Measurements from ENCODE around the gene AGXT. TPM values are rescaled to one million over a fixed set of nuclear protein-coding genes. Genes with fewer than 3 reads are reported as not detected.

The AGXT gene
- total RNA-seq, 2 experiments from 2014 or later: not detected

DNA sequence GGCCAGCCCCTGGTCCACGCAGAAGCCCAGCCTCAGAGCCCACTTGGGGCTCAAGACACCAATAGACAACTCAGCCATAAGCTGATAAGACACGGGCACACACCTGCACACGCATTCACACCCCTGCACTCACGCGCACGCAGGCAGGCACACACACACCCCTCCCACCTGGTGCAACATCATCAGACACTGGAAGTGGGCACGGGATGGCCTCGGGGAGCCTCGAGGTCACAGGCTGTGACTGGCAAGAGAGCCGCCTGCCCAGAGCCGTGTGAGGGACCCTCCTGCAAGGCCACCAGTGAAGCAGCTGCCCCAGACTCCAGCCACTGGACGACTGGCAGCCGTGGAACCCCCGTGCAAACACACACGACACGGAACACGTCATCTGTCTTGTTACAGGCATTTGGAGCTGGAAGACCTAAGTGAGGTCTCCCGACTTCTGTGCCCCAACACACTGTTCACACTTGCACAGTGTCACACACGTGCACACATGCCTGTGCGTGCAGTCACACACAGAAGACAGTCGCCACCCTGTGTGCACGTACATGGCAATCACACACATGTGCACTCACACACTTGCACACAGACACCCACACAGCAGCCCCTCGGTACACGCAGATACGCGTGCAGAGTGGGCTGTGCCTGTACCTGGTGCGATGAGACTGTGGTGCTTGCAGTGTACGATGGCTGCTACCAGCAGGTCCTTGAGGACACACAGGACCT lies 26.4 kb downstream of the AGXT start:
- Mint-ChIP-seq H3K4me3 (no peak overlapping the region), H3K27ac (no peak overlapping the region), H3K9me3 (no peaks in the 10 kb centered on the region), H3K27me3 (ENCODE audit: low read depth) (no peaks in the 10 kb centered on the region), H3K36me3 (ENCODE audit: low read depth) (no peaks in the 10 kb centered on the region), H3K4me1 (ENCODE audit: low read depth) (no peaks in the 10 kb centered on the region)
- no peak for DNase-seq
- CTCF ChIA-PET: no interaction called here
- intact Hi-C loops (cut with micrococcal nuclease): no loop called here

GRCh38 chr2:240895656-240896388 lies 27.2 kb downstream of the AGXT start, which contains the start of gene MAB21L4:
MAB21L4 (minus strand) TSS chr2:240896156; CDS start chr2:240895997, 159 bp downstream.
- CTCF ChIA-PET: no interaction called here
- intact Hi-C loops (cut with micrococcal nuclease): no loop called here
- Mint-ChIP-seq H3K36me3 (ENCODE audit: low read depth) (no peaks in the 10 kb centered on the region), H3K27me3 (ENCODE audit: low read depth) (no peaks in the 10 kb centered on the region), H3K9me3 (no peaks in the 10 kb centered on the region), H3K4me1 (ENCODE audit: low read depth) (no peaks in the 10 kb centered on the region), H3K4me3 (no peak within 1 kb of the TSS), H3K27ac (no peak within 1 kb of the TSS)
- DNase-seq: no peak

- no peaks in the 10 kb centered on the region for H3K36me3 Mint-ChIP-seq (ENCODE audit: low read depth)
- DNase-seq: no peak
- no peaks in the 10 kb centered on the region for H3K9me3 Mint-ChIP-seq
- intact Hi-C loops (cut with micrococcal nuclease): no loop called here
- H3K27ac Mint-ChIP-seq: no peak overlapping the region
- no peaks in the 10 kb centered on the region for H3K27me3 Mint-ChIP-seq (ENCODE audit: low read depth)
- CTCF ChIA-PET: no interaction called here
- H3K4me3 Mint-ChIP-seq: no peak overlapping the region
- no peaks in the 10 kb centered on the region for H3K4me1 Mint-ChIP-seq (ENCODE audit: low read depth)
These were observed 27.8 kb downstream of the AGXT start for GRCh38 chr2:240896394-240896793.

DNA sequence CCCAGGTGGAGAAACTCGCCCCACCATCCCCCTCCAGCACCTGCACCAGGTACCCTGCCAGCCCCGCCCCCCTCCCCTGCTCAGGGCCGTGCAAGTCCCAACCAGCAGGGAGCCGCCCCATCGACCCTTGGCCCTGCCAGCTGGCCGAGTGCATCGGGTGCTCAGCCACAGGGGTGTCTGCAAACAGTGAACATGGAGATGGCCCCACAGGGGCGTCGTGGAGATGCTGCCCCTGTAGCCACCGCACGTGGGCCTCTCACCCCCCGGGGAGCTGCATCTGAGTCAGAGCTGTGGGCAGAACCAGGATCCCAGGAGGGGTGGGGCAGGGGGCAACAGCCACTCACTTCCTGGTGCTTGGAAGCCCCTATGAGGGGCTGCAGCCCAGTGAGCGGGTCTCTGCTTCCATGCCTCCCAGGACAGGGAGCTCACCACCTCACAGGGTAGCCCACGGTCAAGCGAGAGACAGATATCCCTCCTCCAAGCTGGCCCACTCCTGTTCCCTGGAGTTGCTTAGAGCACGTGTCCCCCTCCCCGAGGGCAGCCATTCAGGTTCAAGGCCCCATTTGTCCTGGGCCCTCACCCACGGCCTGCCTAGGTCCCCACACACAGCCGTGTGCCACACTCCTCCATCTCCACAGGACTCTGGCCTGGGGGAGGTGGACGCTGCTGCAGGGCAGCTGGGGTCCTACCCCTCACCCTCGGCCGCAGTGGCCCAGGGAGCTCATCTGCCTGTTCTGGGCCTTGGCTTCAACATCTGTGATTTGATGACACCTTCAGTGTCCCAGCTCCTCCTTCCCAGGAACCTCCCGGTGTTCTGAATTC lies 28.5 kb downstream of the AGXT start:
- Mint-ChIP-seq H3K9me3 (no peaks in the 10 kb centered on the region), H3K4me1 (ENCODE audit: low read depth) (no peaks in the 10 kb centered on the region), H3K4me3 (no peak overlapping the region), H3K27ac (no peak overlapping the region), H3K36me3 (ENCODE audit: low read depth) (no peaks in the 10 kb centered on the region), H3K27me3 (ENCODE audit: low read depth) (no peaks in the 10 kb centered on the region)
- intact Hi-C loops (cut with micrococcal nuclease): no loop called here
- no peak for DNase-seq
- CTCF ChIA-PET: no interaction called here

GRCh38 chr2:240898108-240898730 lies 29.6 kb downstream of the AGXT start:
- CTCF ChIA-PET: interaction anchor here (0.6 kb wide), 1 partner anchor 312 kb away, joined by 8 read pairs; no protein-coding TSS in a partner anchor

DNA sequence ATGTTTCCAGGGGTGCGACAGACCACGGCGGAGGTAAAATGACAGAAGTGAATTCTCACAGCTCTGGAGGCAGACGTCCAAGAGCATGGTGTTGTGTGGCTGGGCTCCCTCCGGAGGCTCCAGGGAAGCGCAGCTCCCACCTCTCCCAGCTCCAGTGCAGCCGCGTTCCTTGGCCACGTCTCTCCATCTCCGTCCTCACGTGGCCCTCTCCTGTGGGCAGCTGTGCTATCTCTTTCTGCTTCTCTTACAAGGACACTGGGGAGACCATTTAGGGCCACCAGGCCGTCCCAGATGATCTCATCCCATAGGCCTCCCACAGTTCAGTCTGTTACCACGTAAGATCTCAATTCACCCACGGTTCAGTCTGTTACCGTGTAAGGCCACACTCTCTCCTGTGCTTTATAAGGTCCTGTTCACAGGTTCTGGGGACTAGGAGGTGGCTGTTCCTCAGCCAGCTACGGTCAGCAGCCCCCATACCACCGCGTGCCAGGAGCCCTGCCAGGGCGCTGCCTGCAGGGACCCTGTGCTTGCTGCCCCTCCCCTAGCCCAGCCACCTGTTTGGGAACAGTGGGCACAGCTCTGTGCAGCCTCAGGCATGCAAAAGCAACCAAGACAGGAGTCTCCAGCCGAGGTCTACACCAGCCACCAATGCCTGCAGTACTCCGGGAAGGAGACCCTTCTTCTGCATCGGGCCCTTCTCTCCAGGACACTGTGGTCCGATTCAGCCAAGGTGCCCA lies 30.3 kb downstream of the AGXT start:
- H3K9me3 Mint-ChIP-seq: no peaks in the 10 kb centered on the region
- H3K4me1 Mint-ChIP-seq (ENCODE audit: low read depth): no peaks in the 10 kb centered on the region
- H3K4me3 Mint-ChIP-seq: no peak overlapping the region
- CTCF ChIA-PET: no interaction called here
- no peak overlapping the region for H3K27ac Mint-ChIP-seq
- H3K36me3 Mint-ChIP-seq (ENCODE audit: low read depth): no peaks in the 10 kb centered on the region
- DNase-seq: no peak
- H3K27me3 Mint-ChIP-seq (ENCODE audit: low read depth): no peaks in the 10 kb centered on the region
- intact Hi-C loops (cut with micrococcal nuclease): no loop called here

More at GRCh38 chr2:240898108-240898730, 29.6 kb downstream of the AGXT start:
- no peaks in the 10 kb centered on the region for H3K27me3 Mint-ChIP-seq (ENCODE audit: low read depth)
- intact Hi-C loops (cut with micrococcal nuclease): no loop called here
- H3K4me1 Mint-ChIP-seq (ENCODE audit: low read depth): no peaks in the 10 kb centered on the region
- H3K4me3 Mint-ChIP-seq: no peak overlapping the region
- no peak for DNase-seq
- H3K36me3 Mint-ChIP-seq (ENCODE audit: low read depth): no peaks in the 10 kb centered on the region
- no peaks in the 10 kb centered on the region for H3K9me3 Mint-ChIP-seq
- H3K27ac Mint-ChIP-seq: no peak overlapping the region

DNA sequence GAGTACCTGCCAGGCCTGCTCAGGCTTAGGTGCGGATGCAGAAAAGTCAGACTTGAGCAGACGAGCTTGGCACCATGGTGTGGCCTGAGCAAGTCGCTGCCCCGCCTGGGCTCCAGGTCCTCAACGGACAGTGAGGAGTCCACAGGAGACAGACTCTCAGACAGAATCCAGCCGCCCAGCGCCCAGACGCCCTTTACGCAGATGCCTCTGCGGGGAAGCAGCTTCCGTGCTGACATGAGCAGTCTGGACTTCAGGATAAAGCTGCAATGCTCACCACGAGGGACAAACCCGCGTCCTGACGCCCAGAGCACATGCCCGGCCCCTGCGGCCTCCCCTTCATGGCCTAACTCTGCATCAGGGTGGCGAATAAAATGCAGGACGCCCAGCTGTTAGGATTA lies 30.8 kb downstream of the AGXT start:
- H3K27ac Mint-ChIP-seq: no peak overlapping the region
- no peak overlapping the region for H3K4me3 Mint-ChIP-seq
- no peak for DNase-seq
- no peaks in the 10 kb centered on the region for H3K9me3 Mint-ChIP-seq
- H3K27me3 Mint-ChIP-seq (ENCODE audit: low read depth): no peaks in the 10 kb centered on the region
- H3K4me1 Mint-ChIP-seq (ENCODE audit: low read depth): no peaks in the 10 kb centered on the region
- intact Hi-C loops (cut with micrococcal nuclease): no loop called here
- CTCF ChIA-PET: no interaction called here
- no peaks in the 10 kb centered on the region for H3K36me3 Mint-ChIP-seq (ENCODE audit: low read depth)

- intact Hi-C loops (cut with micrococcal nuclease): no loop called here
- H3K9me3 Mint-ChIP-seq: no peaks in the 10 kb centered on the region
- H3K36me3 Mint-ChIP-seq (ENCODE audit: low read depth): no peaks in the 10 kb centered on the region
- H3K4me1 Mint-ChIP-seq (ENCODE audit: low read depth): no peaks in the 10 kb centered on the region
- no peak overlapping the region for H3K4me3 Mint-ChIP-seq
- H3K27me3 Mint-ChIP-seq (ENCODE audit: low read depth): no peaks in the 10 kb centered on the region
- no peak for DNase-seq
- CTCF ChIA-PET: no interaction called here
- no peak overlapping the region for H3K27ac Mint-ChIP-seq
These were observed 31.7 kb downstream of the AGXT start for GRCh38 chr2:240900141-240900860.

DNA sequence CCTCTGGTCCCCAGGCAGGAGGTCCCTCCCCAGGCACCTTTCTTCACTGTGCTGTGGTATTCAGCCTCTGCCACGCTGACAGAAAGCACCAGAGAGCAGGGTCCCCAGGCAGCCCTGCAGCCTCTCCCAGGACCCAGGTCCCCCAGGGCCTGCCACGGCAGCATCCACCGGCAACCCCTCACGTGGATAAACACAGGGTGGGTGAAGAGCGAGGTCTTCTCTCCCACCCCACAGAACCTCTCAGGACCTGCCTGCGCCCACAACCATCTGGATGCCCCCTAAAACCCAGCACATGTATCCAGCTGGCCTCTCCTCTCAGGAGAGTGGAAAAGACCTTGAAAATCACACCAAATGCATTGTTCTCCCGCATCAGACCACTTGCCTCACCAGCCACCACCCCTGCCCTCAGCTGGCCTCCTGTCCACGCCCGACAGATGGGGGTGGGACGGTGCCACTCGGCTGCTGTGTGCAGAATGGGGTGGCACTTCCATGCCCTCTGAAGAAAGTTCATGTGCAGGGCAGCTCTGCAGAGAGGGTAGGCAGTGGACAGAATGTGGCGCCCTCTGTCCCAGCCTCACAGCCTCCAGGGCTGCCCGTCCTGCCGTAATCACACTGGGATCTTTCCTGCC lies 33.5 kb downstream of the AGXT start:
- intact Hi-C loops (cut with micrococcal nuclease): no loop called here
- no peak for DNase-seq
- H3K27me3 Mint-ChIP-seq (ENCODE audit: low read depth): no peaks in the 10 kb centered on the region
- H3K27ac Mint-ChIP-seq: no peak overlapping the region
- H3K4me3 Mint-ChIP-seq: no peak overlapping the region
- no peaks in the 10 kb centered on the region for H3K4me1 Mint-ChIP-seq (ENCODE audit: low read depth)
- H3K9me3 Mint-ChIP-seq: no peaks in the 10 kb centered on the region
- H3K36me3 Mint-ChIP-seq (ENCODE audit: low read depth): no peaks in the 10 kb centered on the region
- CTCF ChIA-PET: no interaction called here

GRCh38 chr2:240902615-240903041 lies 34.0 kb downstream of the AGXT start:
- H3K4me1 Mint-ChIP-seq (ENCODE audit: low read depth): no peaks in the 10 kb centered on the region
- no peak overlapping the region for H3K4me3 Mint-ChIP-seq
- intact Hi-C loops (cut with micrococcal nuclease): no loop called here
- H3K27me3 Mint-ChIP-seq (ENCODE audit: low read depth): no peaks in the 10 kb centered on the region
- H3K27ac Mint-ChIP-seq: no peak overlapping the region
- CTCF ChIA-PET: no interaction called here
- no peaks in the 10 kb centered on the region for H3K9me3 Mint-ChIP-seq
- no peaks in the 10 kb centered on the region for H3K36me3 Mint-ChIP-seq (ENCODE audit: low read depth)
- no peak for DNase-seq
